GM12878 (cell line): ENCODE measurements around the gene EMILIN2. TPM values are rescaled to one million over a fixed set of nuclear protein-coding genes. Genes with fewer than 3 reads are reported as not detected.

ENCODE experiments used
- ATAC-seq: fragments of 200-7000 bp; cut with Tn5 transposase; 3 replicates; pipeline ENCODE4 v1.9.1; 2020; ENCODE audit warnings: mild to moderate bottlenecking, moderate library complexity
- BruUV-seq: library from RNA; stranded (reverse); fragments of 400-500 nt; replicated peaks from 2 replicates; lab custom pipeline; 2021; lab: Mats Ljungman, UMichigan
- CTCF ChIA-PET: fragments of 300-600 bp; sonication (Branson Sonifier 250); formaldehyde crosslinking; extraction: SDS; loops from one replicate; lab custom pipeline; 2021; ENCODE audit warnings: inconsistent platforms; lab: Yijun Ruan, JAX
- POLR2A ChIA-PET: fragments of 350-600 bp; formaldehyde crosslinking; extraction: SDS; loops from one replicate; lab custom pipeline; 2021; ENCODE audit warnings: inconsistent platforms; lab: Charles Lee
- RAD21 ChIA-PET: fragments of 300-600 bp; sonication (Branson Sonifier 250); formaldehyde crosslinking; loops from one replicate; lab custom pipeline; 2023; ENCODE audit warnings: antibody characterized with exemption; ENCODE audit not compliant: unreplicated experiment; lab: Charles Lee
- SMC1A ChIA-PET: fragments of 300-600 bp; sonication (Branson Sonifier 250); formaldehyde crosslinking; loops from one replicate; lab custom pipeline; 2023; ENCODE audit not compliant: unreplicated experiment, uncharacterized antibody; lab: Charles Lee
- DNase-seq: peaks from one replicate; pipeline ENCODE4 v3.0.0-alpha.2; 2011; ENCODE audit warnings: low read depth, low spot score
- FAIRE-seq: peaks from 3 replicates; lab custom pipeline; 2011; peaks lifted over from hg19 to GRCh38; lab: Jason Lieb, UNC
- H2AFZ ChIP-seq: 2 replicates; pipeline ENCODE4 v1.6.0; 2011; ENCODE audit warnings: low read depth, low read length, control low read depth; ENCODE audit not compliant: control insufficient read depth
- H3K27ac ChIP-seq: 2 replicates; pipeline ENCODE4 v1.5.1; 2011; ENCODE audit warnings: control low read depth; ENCODE audit not compliant: control insufficient read depth, insufficient read depth
- H3K27me3 ChIP-seq, 2 experiments: replicated peaks in 1 of 2; 2 replicates each; pipeline versions ENCODE4 v1.6.0 to v1.6.1; 2011; ENCODE audit warnings: low read length in 1 of 2; ENCODE audit not compliant: control insufficient read depth in 2 of 2, insufficient read depth in 2 of 2
- H3K36me3 ChIP-seq, 2 experiments: 2 replicates each; pipeline ENCODE4 v1.5.1; 2011; ENCODE audit warnings: low read length in 1 of 2; ENCODE audit not compliant: control insufficient read depth in 2 of 2, insufficient read depth in 2 of 2
- H3K4me1 ChIP-seq: 2 replicates; pipeline ENCODE4 v1.6.1; 2011; ENCODE audit warnings: mild to moderate bottlenecking, low read length, moderate library complexity, mixed read lengths; ENCODE audit not compliant: control insufficient read depth, insufficient read depth
- H3K4me2 ChIP-seq: 2 replicates; pipeline ENCODE4 v1.6.0; 2011; ENCODE audit warnings: control low read depth; ENCODE audit not compliant: control insufficient read depth, insufficient read depth
- H3K4me3 ChIP-seq: fragments of 200-600 bp; sonication (generic); 2 replicates; pipeline ENCODE4 v1.5.1; 2016
- H3K79me2 ChIP-seq: 2 replicates; pipeline ENCODE4 v1.6.0; 2011; ENCODE audit warnings: low read length; ENCODE audit not compliant: control insufficient read depth, insufficient read depth
- H3K9ac ChIP-seq: 2 replicates; pipeline ENCODE4 v1.8.0; 2011; ENCODE audit warnings: low read length, control low read depth, mixed read lengths; ENCODE audit not compliant: control insufficient read depth, insufficient read depth
- H3K9me3 ChIP-seq: replicated peaks from 3 replicates; pipeline ENCODE4 v1.5.1; 2011; ENCODE audit warnings: mild to moderate bottlenecking, low read length; ENCODE audit not compliant: control insufficient read depth, insufficient read depth
- H4K20me1 ChIP-seq: 2 replicates; pipeline ENCODE4 v1.6.0; 2011; ENCODE audit not compliant: control insufficient read depth, insufficient read depth
- CREB1 ChIP-seq: IDR thresholded peaks from 2 replicates; pipeline ENCODE4 v1.6.1; 2012; ENCODE audit warnings: low read depth, mild to moderate bottlenecking, inconsistent platforms
- EP300 ChIP-seq, 2 experiments: fragments of 150-350 bp in 1 of 2; IDR thresholded peaks; 2 replicates each; pipeline ENCODE4 v1.6.1; 2011 to 2012; ENCODE audit warnings: low read depth in 2 of 2, low read length in 2 of 2, borderline replicate concordance in 1 of 2, improper control_type of control experiment in 1 of 2, inconsistent platforms in 1 of 2; ENCODE audit not compliant: control insufficient read depth in 1 of 2
- GATAD2B ChIP-seq: fragments of 450-650 bp; conservative IDR thresholded peaks from 2 replicates; pipeline ENCODE4 v1.6.1; 2017; ENCODE audit warnings: low read depth, mild to moderate bottlenecking, moderate library complexity
- IKZF2 ChIP-seq, 2 experiments: fragments of 450-650 bp; IDR thresholded peaks; 2 replicates each; pipeline ENCODE4 v1.6.1; 2017; ENCODE audit warnings: mild to moderate bottlenecking in 2 of 2, moderate library complexity in 2 of 2
- MYB ChIP-seq: fragments of 150-350 bp; IDR thresholded peaks from 2 replicates; pipeline ENCODE4 v1.6.1; 2014; ENCODE audit warnings: mild to moderate bottlenecking, low read depth, low read length, borderline replicate concordance
- NFYB ChIP-seq: IDR thresholded peaks from 2 replicates; pipeline ENCODE4 v1.6.1; 2011; ENCODE audit warnings: low read depth, mild to moderate bottlenecking, low read length, improper control_type of control experiment, moderate library complexity; ENCODE audit not compliant: insufficient read depth
- NR2F1 ChIP-seq: fragments of 450-650 bp; conservative IDR thresholded peaks from 2 replicates; pipeline ENCODE4 v1.6.1; 2017; ENCODE audit warnings: mild to moderate bottlenecking
- RCOR1 ChIP-seq: conservative IDR thresholded peaks from 2 replicates; pipeline ENCODE4 v1.6.1; 2012; ENCODE audit warnings: low read depth, low read length, improper control_type of control experiment
- SIX5 ChIP-seq: IDR thresholded peaks from 2 replicates; pipeline ENCODE4 v1.6.1; 2011; ENCODE audit warnings: mild to moderate bottlenecking, low read depth, low read length, moderate library complexity; ENCODE audit not compliant: severe bottlenecking
- SP1 ChIP-seq: IDR thresholded peaks from one replicate; pipeline ENCODE4 v1.6.1; 2011; ENCODE audit warnings: low read depth, low read length
- SREBF2 ChIP-seq: IDR thresholded peaks from 2 replicates; pipeline ENCODE4 v1.6.1; 2012; ENCODE audit warnings: mild to moderate bottlenecking, low read length
- ZBTB40 ChIP-seq: fragments of 450-650 bp; IDR thresholded peaks from 2 replicates; pipeline ENCODE4 v1.6.1; 2016; ENCODE audit warnings: mild to moderate bottlenecking, moderate library complexity, borderline replicate concordance
- WGBS: methylation state at CpG from one replicate; pipeline ENCODE4 v1.1.6; 2016; ENCODE audit warnings: low lambda C conversion rate; ENCODE audit not compliant: insufficient replicate concordance, insufficient coverage; ENCODE audit errors: missing lambda C conversion rate; 5-methylcytosine and 5-hydroxymethylcytosine counted together
- in situ Hi-C: fragments of 300-500 bp; cut with MboI; formaldehyde crosslinking; loops from 9 replicates; pipeline ENCODE4 v1.14.3; 2018; ENCODE audit warnings: mixed read lengths
- intact Hi-C: fragments of 100-400 bp; cut with micrococcal nuclease; formaldehyde crosslinking; loops from one replicate; pipeline ENCODE4 v1.14.2; 2022; ENCODE audit not compliant: unreplicated experiment
- polyA plus RNA-seq, 11 experiments: library from polyadenylated mRNA; depleted of rRNA in 4 of 11; unstranded in 6 of 11; stranded (reverse) in 5 of 11; fragments of >200 nt; fragmentation: Nextera tagmentation in 4 of 11; fragmentation: Illumina TruSeq in 1 of 11; extraction: Ambion mirVana in 4 of 11; extraction: Trizol in 1 of 11; gene quantifications; 1 replicate in 1 of 11; 2 replicates in 10 of 11; pipeline versions ENCODE4 v1.2.1 to v1.2.3, GENCODE V29; 2011 to 2016; ENCODE audit warnings: inconsistent platforms in 2 of 11, missing spikeins in 2 of 11, low read depth in 1 of 11
- total RNA-seq, 4 experiments: library from RNA; depleted of rRNA in 3 of 4; stranded (reverse); fragments of >200 nt in 3 of 4; fragmentation: Illumina TruSeq in 1 of 4; extraction: Trizol in 1 of 4; gene quantifications; 2 replicates each; pipeline versions ENCODE4 v1.2.1 to v1.2.3, GENCODE V29; 2013 to 2021
- TF ChIP-seq, protein P1 (sequence below): fragments of 450-650 bp; IDR thresholded peaks from 2 replicates; pipeline ENCODE4 v1.6.1; 2016; ENCODE audit warnings: mild to moderate bottlenecking
- TF ChIP-seq, protein P2 (sequence below): IDR thresholded peaks from 2 replicates; pipeline ENCODE4 v1.6.1; 2012; ENCODE audit warnings: low read depth, low read length, improper control_type of control experiment

Gene EMILIN2
- total and polyA plus RNA-seq, 10 of the 15 experiments (the other 5 are each of a cell fraction or from before 2014, with no cell fraction given) = 0.58 to 18.4 (median 5.9) TPM

DNA sequence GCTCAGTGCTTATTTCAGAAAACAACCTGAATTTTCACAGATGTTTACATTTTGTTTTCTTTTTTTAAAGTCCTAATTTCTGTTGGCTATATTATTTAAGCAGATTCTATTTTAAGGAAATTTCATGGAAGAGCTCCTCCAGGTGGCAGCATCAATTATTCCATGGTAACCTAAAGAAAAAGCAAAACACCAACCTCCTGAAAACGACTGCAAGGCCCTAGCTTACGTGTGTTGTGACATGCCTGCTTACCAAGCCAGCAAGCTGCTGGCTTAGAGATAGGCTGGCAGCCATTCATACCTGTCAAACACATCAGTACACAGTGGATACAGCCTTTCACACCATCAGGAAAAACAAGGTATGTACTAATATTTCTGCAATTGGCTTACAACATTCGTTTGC, 101.2 kb downstream of the EMILIN2 start:
- Histone ChIP-seq H3K9me3 (no peaks in the 10 kb centered on the region), H2AFZ (no peak overlapping the region), H3K4me3 (no peak overlapping the region), H3K36me3 (peaks cover 4 to 21% of the 10 kb centered on the region in 2 experiments), H3K4me2 (no peak overlapping the region), H4K20me1 (no peaks in the 10 kb centered on the region), H3K4me1 (no peaks in the 10 kb centered on the region), H3K79me2 (no peaks in the 10 kb centered on the region), H3K27me3 (no peaks in the 10 kb centered on the region), H3K27ac (no peak overlapping the region), H3K9ac (no peak overlapping the region)
- no peak for TF ChIP-seq IKZF2 (IDR thresholded peaks at IDR 0.05)
- TF ChIP-seq GATAD2B = no peak
- TF ChIP-seq SREBF2 = no peak
- TF ChIP-seq, protein P1, sequence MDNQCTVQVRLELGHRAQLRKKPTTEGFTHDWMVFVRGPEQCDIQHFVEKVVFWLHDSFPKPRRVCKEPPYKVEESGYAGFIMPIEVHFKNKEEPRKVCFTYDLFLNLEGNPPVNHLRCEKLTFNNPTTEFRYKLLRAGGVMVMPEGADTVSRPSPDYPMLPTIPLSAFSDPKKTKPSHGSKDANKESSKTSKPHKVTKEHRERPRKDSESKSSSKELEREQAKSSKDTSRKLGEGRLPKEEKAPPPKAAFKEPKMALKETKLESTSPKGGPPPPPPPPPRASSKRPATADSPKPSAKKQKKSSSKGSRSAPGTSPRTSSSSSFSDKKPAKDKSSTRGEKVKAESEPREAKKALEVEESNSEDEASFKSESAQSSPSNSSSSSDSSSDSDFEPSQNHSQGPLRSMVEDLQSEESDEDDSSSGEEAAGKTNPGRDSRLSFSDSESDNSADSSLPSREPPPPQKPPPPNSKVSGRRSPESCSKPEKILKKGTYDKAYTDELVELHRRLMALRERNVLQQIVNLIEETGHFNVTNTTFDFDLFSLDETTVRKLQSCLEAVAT = no peak
- no peak for TF ChIP-seq NFYB
- no peak for TF ChIP-seq MYB
- no peak for TF ChIP-seq ZBTB40
- TF ChIP-seq, protein P2, sequence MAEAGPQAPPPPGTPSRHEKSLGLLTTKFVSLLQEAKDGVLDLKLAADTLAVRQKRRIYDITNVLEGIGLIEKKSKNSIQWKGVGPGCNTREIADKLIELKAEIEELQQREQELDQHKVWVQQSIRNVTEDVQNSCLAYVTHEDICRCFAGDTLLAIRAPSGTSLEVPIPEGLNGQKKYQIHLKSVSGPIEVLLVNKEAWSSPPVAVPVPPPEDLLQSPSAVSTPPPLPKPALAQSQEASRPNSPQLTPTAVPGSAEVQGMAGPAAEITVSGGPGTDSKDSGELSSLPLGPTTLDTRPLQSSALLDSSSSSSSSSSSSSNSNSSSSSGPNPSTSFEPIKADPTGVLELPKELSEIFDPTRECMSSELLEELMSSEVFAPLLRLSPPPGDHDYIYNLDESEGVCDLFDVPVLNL = no peak
- TF ChIP-seq RCOR1 = no peak
- no peak for TF ChIP-seq NR2F1
- TF ChIP-seq CREB1 = no peak
- TF ChIP-seq SP1 = no peak
- no peak for TF ChIP-seq SIX5
- TF ChIP-seq EP300 (IDR thresholded peaks at IDR 0.05; ENCODE audit: borderline replicate concordance in 1 of 2, control insufficient read depth in 1 of 2, low read depth in 2 of 2, low read length in 2 of 2) = no peak
- no peak for ATAC-seq
- ChIA-PET CTCF (interaction anchor here (0.7 to 4.3 kb wide), 17 partner anchors 10 to 297 kb away, joined by 3 to 80 read pairs (median 4); no protein-coding TSS in a partner anchor), POLR2A (interaction anchor here (0.9 to 1.5 kb wide), 2 partner anchors 9 to 35 kb away, joined by 3 to 4 read pairs; no protein-coding TSS in a partner anchor), SMC1A (interaction anchor here (0.7 to 3.7 kb wide), 21 partner anchors 10 to 299 kb away, joined by 3 to 36 read pairs (median 3); partner anchors contain the start of gene MYL12A), RAD21 (interaction anchor here (0.9 to 5.0 kb wide), 5 partner anchors 23 to 181 kb away, joined by 3 to 57 read pairs (median 3); no protein-coding TSS in a partner anchor)
- no peak for FAIRE-seq
- intact Hi-C loops = no loop called here
- WGBS = 88% methylated on average over 3 of the region's 3 CpGs
- BruUV-seq = no TSS peak
- in situ Hi-C loops = no loop called here
- no peak for DNase-seq
